ENCODE results near the gene ADK. TPM values are rescaled to one million over a fixed set of nuclear protein-coding genes. Genes with fewer than 3 reads are reported as not detected.

Gene ADK
- total RNA-seq, 1 donor from 2014 or later: 46.1 TPM

DNA sequence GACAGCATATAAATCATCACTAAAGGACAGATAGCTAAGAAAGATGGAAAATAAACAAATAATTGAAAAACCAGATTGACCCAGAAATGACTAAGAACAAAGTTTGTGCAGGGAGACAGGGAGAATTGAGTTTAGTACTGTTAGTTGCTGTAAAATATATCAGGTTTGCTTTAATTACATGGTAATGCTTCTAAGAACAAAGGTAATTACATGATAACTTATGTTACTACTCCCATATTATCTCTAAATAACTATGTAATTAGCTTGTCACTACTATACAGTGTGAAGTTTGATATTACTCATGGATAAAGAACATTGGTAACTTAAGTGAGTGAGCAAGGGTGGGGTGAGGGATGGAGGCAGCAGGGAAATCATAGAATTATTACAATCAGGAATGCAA is 540.1 kb downstream of the ADK start:
- peaks cover 32% of the 10 kb centered on the region for H3K36me3 Mint-ChIP-seq (ENCODE audit: low read depth)
- no peak for TF ChIP-seq CTCF (IDR thresholded peaks at IDR 0.05)
- no peak overlapping the region for H3K4me3 Mint-ChIP-seq
- no peaks in the 10 kb centered on the region for H3K9me3 Mint-ChIP-seq
- intact Hi-C loops (cut with micrococcal nuclease): no loop called here
- ChIA-PET CTCF (no interaction called here), POLR2A (no interaction called here)
- H3K27ac Mint-ChIP-seq: no peak overlapping the region
- no peak for ATAC-seq (ENCODE audit: low read depth)
- H3K27me3 Mint-ChIP-seq: no peaks in the 10 kb centered on the region
- no peaks in the 10 kb centered on the region for H3K4me1 Mint-ChIP-seq
- no peak for DNase-seq

DNA sequence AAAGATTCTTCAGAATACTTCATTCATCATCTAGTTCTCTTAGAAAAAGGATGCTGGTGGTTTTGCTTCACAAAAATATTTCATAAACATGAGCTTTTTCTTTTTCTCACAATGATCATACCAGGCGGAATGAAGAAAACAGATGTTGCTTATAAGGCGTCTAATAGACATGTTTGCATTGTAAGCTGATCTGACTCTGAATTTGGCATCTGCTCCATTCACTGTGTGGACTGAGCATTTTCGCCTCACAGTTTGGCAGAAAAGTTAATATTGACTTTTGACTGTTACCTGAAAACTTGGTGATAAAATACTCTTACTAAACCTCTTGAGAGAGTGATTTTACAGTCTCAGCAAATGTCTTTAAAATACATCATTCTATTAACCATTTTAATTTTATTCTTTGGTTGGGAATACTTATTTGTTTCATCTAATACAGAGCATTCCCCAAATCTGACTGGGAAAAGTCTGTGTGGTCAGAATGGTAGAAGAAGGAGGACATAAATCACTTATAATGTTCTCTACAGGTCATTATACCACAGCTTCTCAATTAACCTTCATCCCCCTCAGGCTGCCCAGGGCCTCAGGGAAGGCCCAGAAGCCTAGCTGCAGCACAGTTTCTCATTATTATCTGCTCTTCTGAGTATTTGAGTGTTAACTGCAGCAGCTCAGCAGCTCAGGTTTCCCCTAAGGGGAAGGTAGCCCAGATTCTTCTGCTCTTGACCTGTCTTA is 553.8 kb downstream of the ADK start:
- no peak for TF ChIP-seq CTCF (IDR thresholded peaks at IDR 0.05)
- POLR2A ChIA-PET: no interaction called here
- CTCF ChIA-PET: no interaction called here

DNA sequence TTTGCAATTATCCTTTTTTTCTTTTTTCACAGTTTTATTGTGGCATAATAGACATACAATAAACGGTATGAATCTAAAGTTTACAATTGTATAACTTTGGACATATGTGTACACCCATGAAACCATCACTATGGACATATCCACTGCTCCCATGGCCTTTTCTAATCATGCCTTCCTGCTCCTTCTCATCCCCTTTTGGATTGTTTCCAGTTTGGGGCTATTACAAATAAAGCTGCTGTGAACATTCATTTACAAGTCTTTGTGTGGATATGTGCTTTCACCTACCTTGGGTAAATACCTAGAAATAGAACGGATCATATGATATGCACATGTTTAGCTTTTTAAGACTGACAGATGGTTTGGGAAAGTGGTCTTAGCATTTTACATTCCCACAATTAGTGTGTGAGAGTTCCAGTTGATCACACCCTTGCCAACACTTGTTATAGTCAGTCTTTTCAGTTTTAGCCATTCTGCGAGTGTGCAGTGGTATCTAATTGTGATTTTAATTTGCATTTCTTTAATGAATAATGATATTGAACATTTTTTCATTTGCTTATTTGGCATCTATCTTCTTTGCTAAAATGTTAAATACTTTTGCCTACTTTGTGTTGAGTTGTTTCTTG is 554.4 kb downstream of the ADK start:
- peaks cover 54% of the 10 kb centered on the region for H3K36me3 Mint-ChIP-seq (ENCODE audit: low read depth)
- H3K4me1 Mint-ChIP-seq: no peaks in the 10 kb centered on the region
- TF ChIP-seq CTCF (IDR thresholded peaks at IDR 0.05): no peak
- DNase-seq (no peak), ATAC-seq (ENCODE audit: low read depth) (no peak)
- no peaks in the 10 kb centered on the region for H3K9me3 Mint-ChIP-seq
- H3K27ac Mint-ChIP-seq: no peak overlapping the region
- ChIA-PET CTCF (no interaction called here), POLR2A (no interaction called here)
- H3K27me3 Mint-ChIP-seq: no peaks in the 10 kb centered on the region
- intact Hi-C loops (cut with micrococcal nuclease): no loop called here
- H3K4me3 Mint-ChIP-seq: no peak overlapping the region

More for the DNA sequence above, 553.8 kb downstream of the ADK start:
- Mint-ChIP-seq H3K27me3 (no peaks in the 10 kb centered on the region), H3K4me3 (no peak overlapping the region), H3K4me1 (no peaks in the 10 kb centered on the region), H3K27ac (no peak overlapping the region), H3K36me3 (ENCODE audit: low read depth) (peaks cover 52% of the 10 kb centered on the region), H3K9me3 (no peaks in the 10 kb centered on the region)
- no peak for ATAC-seq (ENCODE audit: low read depth)
- intact Hi-C loops (cut with micrococcal nuclease): no loop called here
- no peak for DNase-seq

DNA sequence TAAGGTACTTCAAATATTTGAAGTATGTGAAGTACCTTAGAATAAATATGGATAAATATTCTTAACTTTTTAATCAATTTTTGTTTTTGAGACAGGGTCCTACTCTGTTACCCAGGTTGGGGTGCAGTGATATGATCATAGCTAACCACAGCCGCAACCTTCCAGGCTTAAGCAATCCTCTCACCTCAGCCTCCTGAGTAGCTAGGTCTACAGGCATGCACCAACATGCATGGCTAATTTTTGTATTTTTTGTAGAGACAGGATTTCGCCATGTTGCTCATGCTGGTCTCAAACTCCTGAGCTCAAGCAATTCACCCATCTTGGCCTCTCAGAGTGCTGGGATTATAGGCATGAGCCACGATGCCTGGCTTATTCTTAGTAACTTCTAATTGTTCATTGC is 555.9 kb downstream of the ADK start:
- CTCF ChIA-PET: no interaction called here
- no peaks in the 10 kb centered on the region for H3K4me1 Mint-ChIP-seq
- H3K27ac Mint-ChIP-seq: no peak overlapping the region
- intact Hi-C loops (cut with micrococcal nuclease): no loop called here
- no peak for TF ChIP-seq CTCF (IDR thresholded peaks at IDR 0.05)
- DNase-seq (no peak), ATAC-seq (ENCODE audit: low read depth) (no peak)
- H3K4me3 Mint-ChIP-seq: no peak overlapping the region
- H3K27me3 Mint-ChIP-seq: no peaks in the 10 kb centered on the region
- H3K9me3 Mint-ChIP-seq: no peaks in the 10 kb centered on the region
- POLR2A ChIA-PET: no interaction called here
- H3K36me3 Mint-ChIP-seq (ENCODE audit: low read depth): peaks cover 45% of the 10 kb centered on the region

GRCh38 chr10:74708246-74708645 is 557.2 kb downstream of the ADK start:
- DNase-seq: no peak
- H3K4me3 Mint-ChIP-seq: no peak overlapping the region
- intact Hi-C loops (cut with micrococcal nuclease): no loop called here
- ChIA-PET POLR2A (interaction anchor here (0.6 kb wide), 2 partner anchors 15 to 20 kb away, joined by 5 to 6 read pairs; no protein-coding TSS in a partner anchor), CTCF (no interaction called here)
- no peaks in the 10 kb centered on the region for H3K27me3 Mint-ChIP-seq
- TF ChIP-seq CTCF (IDR thresholded peaks at IDR 0.05): no peak
- peaks cover 40% of the 10 kb centered on the region for H3K36me3 Mint-ChIP-seq (ENCODE audit: low read depth)
- H3K9me3 Mint-ChIP-seq: no peaks in the 10 kb centered on the region
- H3K4me1 Mint-ChIP-seq: no peaks in the 10 kb centered on the region
- ATAC-seq (ENCODE audit: low read depth): no peak
- no peak overlapping the region for H3K27ac Mint-ChIP-seq

All from activated B cell treated with CpG ODN at 0.5 μM for 24 hours (primary cell).